Measurements from ENCODE around the gene BACE1.

GRCh38 chr11:117313091-117313490 lies 3.0 kb downstream of the BACE1 start:
- no peak for TF ChIP-seq POLR2AphosphoS5 (IDR thresholded peaks at IDR 0.05; ENCODE audit: borderline replicate concordance, low read depth, low read length)
- TF ChIP-seq FOXP2 (optimal IDR thresholded peaks at IDR 0.05; ENCODE audit: control extremely low read depth, extremely low read length, insufficient read depth): no peak
